ENCODE measurements around the gene PSEN2.

DNA sequence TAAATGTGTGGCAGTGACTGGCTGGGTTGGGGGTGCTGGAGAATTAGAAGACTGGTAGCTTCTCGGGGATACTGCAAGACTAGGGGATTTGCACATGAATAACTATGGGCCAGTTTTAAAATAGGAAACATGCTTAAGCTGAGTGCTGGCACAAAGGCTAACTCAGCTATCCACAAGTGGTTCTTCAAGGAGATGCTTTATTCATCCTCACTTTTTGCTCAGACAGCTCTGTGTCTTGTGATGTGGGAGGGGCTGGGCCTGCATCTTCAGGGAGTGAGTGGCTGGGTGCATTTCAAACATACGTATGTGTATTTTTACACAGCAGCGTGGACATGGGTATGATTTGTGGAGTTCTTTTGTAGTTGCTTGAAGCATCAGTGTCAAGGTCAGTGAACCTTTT, 72.0 kb downstream of the PSEN2 start:
- TF ChIP-seq, protein P1, sequence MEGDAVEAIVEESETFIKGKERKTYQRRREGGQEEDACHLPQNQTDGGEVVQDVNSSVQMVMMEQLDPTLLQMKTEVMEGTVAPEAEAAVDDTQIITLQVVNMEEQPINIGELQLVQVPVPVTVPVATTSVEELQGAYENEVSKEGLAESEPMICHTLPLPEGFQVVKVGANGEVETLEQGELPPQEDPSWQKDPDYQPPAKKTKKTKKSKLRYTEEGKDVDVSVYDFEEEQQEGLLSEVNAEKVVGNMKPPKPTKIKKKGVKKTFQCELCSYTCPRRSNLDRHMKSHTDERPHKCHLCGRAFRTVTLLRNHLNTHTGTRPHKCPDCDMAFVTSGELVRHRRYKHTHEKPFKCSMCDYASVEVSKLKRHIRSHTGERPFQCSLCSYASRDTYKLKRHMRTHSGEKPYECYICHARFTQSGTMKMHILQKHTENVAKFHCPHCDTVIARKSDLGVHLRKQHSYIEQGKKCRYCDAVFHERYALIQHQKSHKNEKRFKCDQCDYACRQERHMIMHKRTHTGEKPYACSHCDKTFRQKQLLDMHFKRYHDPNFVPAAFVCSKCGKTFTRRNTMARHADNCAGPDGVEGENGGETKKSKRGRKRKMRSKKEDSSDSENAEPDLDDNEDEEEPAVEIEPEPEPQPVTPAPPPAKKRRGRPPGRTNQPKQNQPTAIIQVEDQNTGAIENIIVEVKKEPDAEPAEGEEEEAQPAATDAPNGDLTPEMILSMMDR (conservative IDR thresholded peaks at IDR 0.05): no peak
- TF ChIP-seq EZH2 (IDR thresholded peaks at IDR 0.05; ENCODE audit: low read depth): no peak
